ENCODE results near the gene THBS2.
"Not testable (repeated sequence)": the region's sequence is repeated elsewhere in the genome, so short reads cannot be mapped to it uniquely, and the experiment has no call there.

Gene THBS2

GRCh38 chr6:169185011-169185521 is 68.6 kb downstream of the THBS2 start:
- no peaks in the 10 kb centered on the region for H3K9me3 ChIP-seq (ENCODE audit: control insufficient read depth, insufficient read depth, low read length)
- H3K4me3 ChIP-seq (ENCODE audit: low read length): no peak overlapping the region
- H3K27me3 ChIP-seq (ENCODE audit: control insufficient read depth, insufficient read depth, low read length): no peaks in the 10 kb centered on the region
- H3K27ac ChIP-seq (ENCODE audit: low read length): no peak overlapping the region
- no CpG with 5 or more reads among the region's 20 CpGs for WGBS (ENCODE audit: insufficient coverage, insufficient read length)
- H3K4me1 ChIP-seq (ENCODE audit: control insufficient read depth, insufficient read depth, low read length): no peaks in the 10 kb centered on the region
- H3K36me3 ChIP-seq (ENCODE audit: control insufficient read depth, insufficient read depth, low read length): no peaks in the 10 kb centered on the region
- DNase-seq (ENCODE audit: low read depth, low spot score): no peak

- DNase-seq (ENCODE audit: low read depth, low spot score): no peak
- whole genome bisulfite sequencing (ENCODE audit: insufficient coverage, insufficient read length): no CpG with 5 or more reads among the region's 3 CpGs
- Histone ChIP-seq H3K4me1 (ENCODE audit: control insufficient read depth, insufficient read depth, low read length) (no peaks in the 10 kb centered on the region), H3K9me3 (ENCODE audit: control insufficient read depth, insufficient read depth, low read length) (no peaks in the 10 kb centered on the region), H3K36me3 (ENCODE audit: control insufficient read depth, insufficient read depth, low read length) (no peaks in the 10 kb centered on the region), H3K27ac (ENCODE audit: low read length) (no peak overlapping the region), H3K4me3 (ENCODE audit: low read length) (no peak overlapping the region), H3K27me3 (ENCODE audit: control insufficient read depth, insufficient read depth, low read length) (no peaks in the 10 kb centered on the region)
Measured at GRCh38 chr6:169184419-169184818, 69.2 kb downstream of the THBS2 start.

GRCh38 chr6:169183233-169183632 is 70.4 kb downstream of the THBS2 start:
- H3K36me3 ChIP-seq (ENCODE audit: control insufficient read depth, insufficient read depth, low read length): no peaks in the 10 kb centered on the region
- no peaks in the 10 kb centered on the region for H3K4me1 ChIP-seq (ENCODE audit: control insufficient read depth, insufficient read depth, low read length)
- no peak overlapping the region for H3K27ac ChIP-seq (ENCODE audit: low read length)
- WGBS (ENCODE audit: insufficient coverage, insufficient read length): no CpG with 5 or more reads among the region's 8 CpGs
- H3K27me3 ChIP-seq (ENCODE audit: control insufficient read depth, insufficient read depth, low read length): no peaks in the 10 kb centered on the region
- no peak for DNase-seq (ENCODE audit: low read depth, low spot score)
- H3K9me3 ChIP-seq (ENCODE audit: control insufficient read depth, insufficient read depth, low read length): no peaks in the 10 kb centered on the region
- no peak overlapping the region for H3K4me3 ChIP-seq (ENCODE audit: low read length)

- no CpG with 5 or more reads among the region's 1 CpG for WGBS (ENCODE audit: insufficient coverage, insufficient read length)
- not testable (repeated sequence) for H3K27me3 ChIP-seq (ENCODE audit: control insufficient read depth, insufficient read depth, low read length); DNase-seq (ENCODE audit: low read depth, low spot score); H3K4me1 ChIP-seq (ENCODE audit: control insufficient read depth, insufficient read depth, low read length); H3K9me3 ChIP-seq (ENCODE audit: control insufficient read depth, insufficient read depth, low read length); H3K36me3 ChIP-seq (ENCODE audit: control insufficient read depth, insufficient read depth, low read length); H3K27ac ChIP-seq (ENCODE audit: low read length); H3K4me3 ChIP-seq (ENCODE audit: low read length)
Measured at GRCh38 chr6:169179831-169180230, 73.8 kb downstream of the THBS2 start.

- no peak overlapping the region for H3K27ac ChIP-seq (ENCODE audit: low read length)
Measured at GRCh38 chr6:169177516-169178166, 76.0 kb downstream of the THBS2 start.

GRCh38 chr6:169176361-169176991 is 77.2 kb downstream of the THBS2 start:
- H3K4me3 ChIP-seq (ENCODE audit: low read length): no peak overlapping the region
- no peaks in the 10 kb centered on the region for H3K36me3 ChIP-seq (ENCODE audit: control insufficient read depth, insufficient read depth, low read length)
- no peaks in the 10 kb centered on the region for H3K4me1 ChIP-seq (ENCODE audit: control insufficient read depth, insufficient read depth, low read length)
- DNase-seq (ENCODE audit: low read depth, low spot score): no peak
- H3K27me3 ChIP-seq (ENCODE audit: control insufficient read depth, insufficient read depth, low read length): no peaks in the 10 kb centered on the region
- no CpG with 5 or more reads among the region's 15 CpGs for WGBS (ENCODE audit: insufficient coverage, insufficient read length)
- no peaks in the 10 kb centered on the region for H3K9me3 ChIP-seq (ENCODE audit: control insufficient read depth, insufficient read depth, low read length)
- H3K27ac ChIP-seq (ENCODE audit: low read length): no peak overlapping the region

More at GRCh38 chr6:169177516-169178166, 76.0 kb downstream of the THBS2 start:
- Histone ChIP-seq H3K4me3 (ENCODE audit: low read length) (no peak overlapping the region), H3K36me3 (ENCODE audit: control insufficient read depth, insufficient read depth, low read length) (no peaks in the 10 kb centered on the region), H3K27me3 (ENCODE audit: control insufficient read depth, insufficient read depth, low read length) (no peaks in the 10 kb centered on the region), H3K9me3 (ENCODE audit: control insufficient read depth, insufficient read depth, low read length) (no peaks in the 10 kb centered on the region), H3K4me1 (ENCODE audit: control insufficient read depth, insufficient read depth, low read length) (no peaks in the 10 kb centered on the region)
- WGBS (ENCODE audit: insufficient coverage, insufficient read length): no CpG with 5 or more reads among the region's 10 CpGs
- DNase-seq (ENCODE audit: low read depth, low spot score): no peak

GRCh38 chr6:169175360-169175887 is 78.2 kb downstream of the THBS2 start:
- Histone ChIP-seq H3K4me3 (ENCODE audit: low read length) (no peak overlapping the region), H3K4me1 (ENCODE audit: control insufficient read depth, insufficient read depth, low read length) (no peaks in the 10 kb centered on the region), H3K27ac (ENCODE audit: low read length) (no peak overlapping the region), H3K36me3 (ENCODE audit: control insufficient read depth, insufficient read depth, low read length) (no peaks in the 10 kb centered on the region), H3K27me3 (ENCODE audit: control insufficient read depth, insufficient read depth, low read length) (no peaks in the 10 kb centered on the region), H3K9me3 (ENCODE audit: control insufficient read depth, insufficient read depth, low read length) (no peaks in the 10 kb centered on the region)
- WGBS (ENCODE audit: insufficient coverage, insufficient read length): no CpG with 5 or more reads among the region's 15 CpGs
- no peak for DNase-seq (ENCODE audit: low read depth, low spot score)

- no peaks in the 10 kb centered on the region for H3K4me1 ChIP-seq (ENCODE audit: control insufficient read depth, insufficient read depth, low read length)
- DNase-seq (ENCODE audit: low read depth, low spot score): no peak
- H3K36me3 ChIP-seq (ENCODE audit: control insufficient read depth, insufficient read depth, low read length): no peaks in the 10 kb centered on the region
- no peak overlapping the region for H3K27ac ChIP-seq (ENCODE audit: low read length)
- no CpG with 5 or more reads among the region's 28 CpGs for WGBS (ENCODE audit: insufficient coverage, insufficient read length)
- H3K27me3 ChIP-seq (ENCODE audit: control insufficient read depth, insufficient read depth, low read length): no peaks in the 10 kb centered on the region
- no peak overlapping the region for H3K4me3 ChIP-seq (ENCODE audit: low read length)
- no peaks in the 10 kb centered on the region for H3K9me3 ChIP-seq (ENCODE audit: control insufficient read depth, insufficient read depth, low read length)
Measured at GRCh38 chr6:169174516-169175359, 78.9 kb downstream of the THBS2 start.

- Histone ChIP-seq H3K27me3 (ENCODE audit: control insufficient read depth, insufficient read depth, low read length) (no peaks in the 10 kb centered on the region), H3K4me1 (ENCODE audit: control insufficient read depth, insufficient read depth, low read length) (no peaks in the 10 kb centered on the region), H3K27ac (ENCODE audit: low read length) (no peak overlapping the region), H3K9me3 (ENCODE audit: control insufficient read depth, insufficient read depth, low read length) (no peaks in the 10 kb centered on the region), H3K36me3 (ENCODE audit: control insufficient read depth, insufficient read depth, low read length) (no peaks in the 10 kb centered on the region), H3K4me3 (ENCODE audit: low read length) (no peak overlapping the region)
- no CpG with 5 or more reads among the region's 25 CpGs for WGBS (ENCODE audit: insufficient coverage, insufficient read length)
- no peak for DNase-seq (ENCODE audit: low read depth, low spot score)
Measured at GRCh38 chr6:169173532-169174268, 79.9 kb downstream of the THBS2 start.

- H3K9me3 ChIP-seq (ENCODE audit: control insufficient read depth, insufficient read depth, low read length): no peaks in the 10 kb centered on the region
- H3K27ac ChIP-seq (ENCODE audit: low read length): no peak overlapping the region
- H3K4me3 ChIP-seq (ENCODE audit: low read length): no peak overlapping the region
- WGBS (ENCODE audit: insufficient coverage, insufficient read length): no CpG with 5 or more reads among the region's 9 CpGs
- H3K27me3 ChIP-seq (ENCODE audit: control insufficient read depth, insufficient read depth, low read length): no peaks in the 10 kb centered on the region
- no peak for DNase-seq (ENCODE audit: low read depth, low spot score)
- no peaks in the 10 kb centered on the region; the same call in 1 of the 2 replicates for H3K36me3 ChIP-seq (ENCODE audit: control insufficient read depth, insufficient read depth, low read length)
- no peaks in the 10 kb centered on the region for H3K4me1 ChIP-seq (ENCODE audit: control insufficient read depth, insufficient read depth, low read length)
Measured at GRCh38 chr6:169172946-169173345, 80.7 kb downstream of the THBS2 start.

All from iPS DF 6.9 (cell line).